Body of pancreas (tissue), 4 donors: Measurements from ENCODE around the gene CD247.

Experiments
- POLR2A ChIP-seq, 3 donors: fragments of 450-650 bp; IDR thresholded peaks; one replicate each; pipeline ENCODE4 v1.6.1; 2016; ENCODE audit warnings: antibody characterized with exemption in 3 of 3, mild to moderate bottlenecking in 2 of 3
- TF ChIP-seq, protein P1 (sequence below), 7 experiments: fragments of 450-650 bp in 4 of 7; fragments of 200-600 bp in 3 of 7; sonication (generic) in 3 of 7; IDR thresholded peaks; one replicate each; pipeline ENCODE4 v1.5.1; 2016 to 2019; ENCODE audit warnings: antibody characterized with exemption in 7 of 7

DNA sequence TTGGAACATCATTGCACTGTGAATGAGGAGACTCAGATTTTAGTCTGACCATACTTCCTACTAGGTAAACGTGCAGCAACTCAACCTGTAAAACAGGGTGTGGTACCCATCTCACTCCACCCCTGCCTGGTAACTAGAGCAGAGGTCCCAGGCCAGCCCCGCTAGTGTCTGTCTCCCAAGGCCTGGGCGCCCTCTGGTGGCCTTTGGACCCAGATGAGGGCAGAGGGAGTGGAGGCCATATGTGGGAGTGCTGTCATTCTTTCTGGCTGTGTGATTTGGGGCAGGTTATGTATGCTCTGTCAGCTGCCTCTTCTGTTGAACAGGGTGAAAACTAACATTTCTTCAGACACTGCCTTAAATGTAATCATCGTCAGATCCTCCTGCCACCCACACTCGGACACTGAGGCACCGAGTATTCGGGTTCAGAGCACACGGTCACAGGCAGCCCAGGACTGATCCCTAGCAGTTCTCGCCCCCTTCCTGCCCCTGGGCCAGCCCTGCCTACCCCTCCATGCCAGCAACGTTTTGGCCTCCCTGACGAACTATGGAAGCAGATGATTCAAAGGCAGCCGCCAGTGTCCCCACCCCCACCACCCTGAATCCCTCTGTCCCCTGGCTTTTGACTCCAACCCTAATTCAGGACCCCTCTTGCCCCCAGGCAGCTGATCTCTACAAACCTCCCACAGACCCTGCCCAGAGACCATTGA lies 76.0 kb downstream of the CD247 start:
- TF ChIP-seq, protein P1, sequence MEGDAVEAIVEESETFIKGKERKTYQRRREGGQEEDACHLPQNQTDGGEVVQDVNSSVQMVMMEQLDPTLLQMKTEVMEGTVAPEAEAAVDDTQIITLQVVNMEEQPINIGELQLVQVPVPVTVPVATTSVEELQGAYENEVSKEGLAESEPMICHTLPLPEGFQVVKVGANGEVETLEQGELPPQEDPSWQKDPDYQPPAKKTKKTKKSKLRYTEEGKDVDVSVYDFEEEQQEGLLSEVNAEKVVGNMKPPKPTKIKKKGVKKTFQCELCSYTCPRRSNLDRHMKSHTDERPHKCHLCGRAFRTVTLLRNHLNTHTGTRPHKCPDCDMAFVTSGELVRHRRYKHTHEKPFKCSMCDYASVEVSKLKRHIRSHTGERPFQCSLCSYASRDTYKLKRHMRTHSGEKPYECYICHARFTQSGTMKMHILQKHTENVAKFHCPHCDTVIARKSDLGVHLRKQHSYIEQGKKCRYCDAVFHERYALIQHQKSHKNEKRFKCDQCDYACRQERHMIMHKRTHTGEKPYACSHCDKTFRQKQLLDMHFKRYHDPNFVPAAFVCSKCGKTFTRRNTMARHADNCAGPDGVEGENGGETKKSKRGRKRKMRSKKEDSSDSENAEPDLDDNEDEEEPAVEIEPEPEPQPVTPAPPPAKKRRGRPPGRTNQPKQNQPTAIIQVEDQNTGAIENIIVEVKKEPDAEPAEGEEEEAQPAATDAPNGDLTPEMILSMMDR (IDR thresholded peaks at IDR 0.05), result peak; percentile 81 to 87 (median 84)
- no peak for TF ChIP-seq POLR2A (IDR thresholded peaks at IDR 0.05)
